HEK293 (cell line): Measurements from ENCODE around the gene ZNF229.
"Not testable (repeated sequence)": the region's sequence is repeated elsewhere in the genome, so short reads cannot be mapped to it uniquely, and the experiment has no call there.

Experiments
- GLI4 ChIP-seq: fragments of 450-650 bp; formaldehyde crosslinking; IDR thresholded peaks from 2 replicates; pipeline ENCODE4 v1.5.1; 2016; ENCODE audit warnings: missing biosample characterization, missing genetic modification characterization
- ZNF169 ChIP-seq: fragments of 450-650 bp; formaldehyde crosslinking; IDR thresholded peaks from 2 replicates; pipeline ENCODE4 v1.5.1; 2016; ENCODE audit warnings: missing biosample characterization, missing genetic modification characterization
- ZNF223 ChIP-seq: fragments of 450-650 bp; formaldehyde crosslinking; IDR thresholded peaks from 2 replicates; pipeline ENCODE4 v1.5.1; 2016; ENCODE audit warnings: missing biosample characterization, missing genetic modification characterization
- ZNF324 ChIP-seq: fragments of 450-650 bp; formaldehyde crosslinking; IDR thresholded peaks from 2 replicates; pipeline ENCODE4 v1.5.1; 2016; ENCODE audit warnings: missing biosample characterization, missing genetic modification characterization
- ZNF394 ChIP-seq: fragments of 450-650 bp; formaldehyde crosslinking; IDR thresholded peaks from 2 replicates; pipeline ENCODE4 v1.5.1; 2016; ENCODE audit warnings: missing biosample characterization, missing genetic modification characterization, mild to moderate bottlenecking, moderate library complexity, borderline replicate concordance
- ZNF549 ChIP-seq: fragments of 450-650 bp; IDR thresholded peaks from 2 replicates; pipeline ENCODE4 v1.5.1; 2018; ENCODE audit warnings: missing biosample characterization, missing genetic modification characterization, mild to moderate bottlenecking, inconsistent platforms, moderate library complexity
- TF ChIP-seq, protein P1 (sequence below): fragments of 450-650 bp; formaldehyde crosslinking; IDR thresholded peaks from 2 replicates; pipeline ENCODE4 v1.5.1; 2017; ENCODE audit warnings: missing biosample characterization, missing genetic modification characterization
- TF ChIP-seq, protein P2 (sequence below): fragments of 450-650 bp; IDR thresholded peaks from 2 replicates; pipeline ENCODE4 v1.5.1; 2018; ENCODE audit warnings: missing biosample characterization, missing genetic modification characterization
- TF ChIP-seq, protein P3 (sequence below): fragments of 450-650 bp; formaldehyde crosslinking; IDR thresholded peaks from 2 replicates; pipeline ENCODE4 v1.5.1; 2016; ENCODE audit warnings: missing biosample characterization, missing genetic modification characterization

DNA sequence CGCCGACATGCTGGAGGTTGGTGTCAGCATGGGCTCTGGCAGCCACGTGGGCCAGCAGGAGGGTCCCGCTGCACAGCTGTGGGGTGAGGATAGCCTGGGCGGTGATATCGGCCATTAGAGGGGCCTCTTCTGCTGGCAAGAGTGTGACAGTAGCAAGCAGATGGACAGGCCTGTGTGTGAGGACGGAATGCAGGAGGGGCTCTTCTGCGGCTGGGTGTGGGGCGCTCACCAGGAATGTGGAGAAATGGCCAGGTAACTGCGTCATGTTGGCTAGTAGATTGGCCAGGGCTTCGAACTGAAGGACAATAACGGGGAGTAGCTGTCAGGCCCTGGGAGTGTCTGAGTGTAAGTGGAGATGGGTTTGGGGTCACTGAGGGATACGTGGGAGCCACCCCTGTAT lies 7.7 kb upstream of the ZNF229 start:
- not testable (repeated sequence) for TF ChIP-seq ZNF324; GLI4 (tag by site-specific recombination); ZNF549 (tag by site-specific recombination); ZNF169 (tag by site-specific recombination); ZNF394; ZNF223
- TF ChIP-seq, protein P1, sequence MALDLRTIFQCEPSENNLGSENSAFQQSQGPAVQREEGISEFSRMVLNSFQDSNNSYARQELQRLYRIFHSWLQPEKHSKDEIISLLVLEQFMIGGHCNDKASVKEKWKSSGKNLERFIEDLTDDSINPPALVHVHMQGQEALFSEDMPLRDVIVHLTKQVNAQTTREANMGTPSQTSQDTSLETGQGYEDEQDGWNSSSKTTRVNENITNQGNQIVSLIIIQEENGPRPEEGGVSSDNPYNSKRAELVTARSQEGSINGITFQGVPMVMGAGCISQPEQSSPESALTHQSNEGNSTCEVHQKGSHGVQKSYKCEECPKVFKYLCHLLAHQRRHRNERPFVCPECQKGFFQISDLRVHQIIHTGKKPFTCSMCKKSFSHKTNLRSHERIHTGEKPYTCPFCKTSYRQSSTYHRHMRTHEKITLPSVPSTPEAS (tag by site-specific recombination), result not testable (repeated sequence)
- TF ChIP-seq, protein P2, sequence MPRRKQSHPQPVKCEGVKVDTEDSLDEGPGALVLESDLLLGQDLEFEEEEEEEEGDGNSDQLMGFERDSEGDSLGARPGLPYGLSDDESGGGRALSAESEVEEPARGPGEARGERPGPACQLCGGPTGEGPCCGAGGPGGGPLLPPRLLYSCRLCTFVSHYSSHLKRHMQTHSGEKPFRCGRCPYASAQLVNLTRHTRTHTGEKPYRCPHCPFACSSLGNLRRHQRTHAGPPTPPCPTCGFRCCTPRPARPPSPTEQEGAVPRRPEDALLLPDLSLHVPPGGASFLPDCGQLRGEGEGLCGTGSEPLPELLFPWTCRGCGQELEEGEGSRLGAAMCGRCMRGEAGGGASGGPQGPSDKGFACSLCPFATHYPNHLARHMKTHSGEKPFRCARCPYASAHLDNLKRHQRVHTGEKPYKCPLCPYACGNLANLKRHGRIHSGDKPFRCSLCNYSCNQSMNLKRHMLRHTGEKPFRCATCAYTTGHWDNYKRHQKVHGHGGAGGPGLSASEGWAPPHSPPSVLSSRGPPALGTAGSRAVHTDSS (tag by site-specific recombination), result not testable (repeated sequence)
- TF ChIP-seq, protein P3, sequence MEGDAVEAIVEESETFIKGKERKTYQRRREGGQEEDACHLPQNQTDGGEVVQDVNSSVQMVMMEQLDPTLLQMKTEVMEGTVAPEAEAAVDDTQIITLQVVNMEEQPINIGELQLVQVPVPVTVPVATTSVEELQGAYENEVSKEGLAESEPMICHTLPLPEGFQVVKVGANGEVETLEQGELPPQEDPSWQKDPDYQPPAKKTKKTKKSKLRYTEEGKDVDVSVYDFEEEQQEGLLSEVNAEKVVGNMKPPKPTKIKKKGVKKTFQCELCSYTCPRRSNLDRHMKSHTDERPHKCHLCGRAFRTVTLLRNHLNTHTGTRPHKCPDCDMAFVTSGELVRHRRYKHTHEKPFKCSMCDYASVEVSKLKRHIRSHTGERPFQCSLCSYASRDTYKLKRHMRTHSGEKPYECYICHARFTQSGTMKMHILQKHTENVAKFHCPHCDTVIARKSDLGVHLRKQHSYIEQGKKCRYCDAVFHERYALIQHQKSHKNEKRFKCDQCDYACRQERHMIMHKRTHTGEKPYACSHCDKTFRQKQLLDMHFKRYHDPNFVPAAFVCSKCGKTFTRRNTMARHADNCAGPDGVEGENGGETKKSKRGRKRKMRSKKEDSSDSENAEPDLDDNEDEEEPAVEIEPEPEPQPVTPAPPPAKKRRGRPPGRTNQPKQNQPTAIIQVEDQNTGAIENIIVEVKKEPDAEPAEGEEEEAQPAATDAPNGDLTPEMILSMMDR, result not testable (repeated sequence)
